Cardiac muscle cell (in vitro differentiated cells and primary cell): ENCODE data around the gene NPHP3. TPM values are rescaled to one million over a fixed set of nuclear protein-coding genes. Genes with fewer than 3 reads are reported as not detected.
A peak's percentile ranks its signal among the peaks of the same experiment; 100 is the strongest.
"Not testable (repeated sequence)": the region's sequence is repeated elsewhere in the genome, so short reads cannot be mapped to it uniquely, and the experiment has no call there.

Source experiments
- DNase-seq, 2 donors: peaks; one replicate each; pipeline versions ENCODE4 v3.0.0 to v3.0.0-alpha.2; 2010 to 2017; ENCODE audit warnings: low read depth in 1 of 2, low spot score in 1 of 2
- H3K27ac ChIP-seq: fragments of 200-600 bp; sonication (generic); 2 replicates; pipeline ENCODE4 v1.5.1; 2016
- H3K27me3 ChIP-seq: fragments of 200-600 bp; sonication (generic); 2 replicates; pipeline ENCODE4 v1.6.0; 2016; ENCODE audit warnings: control low read depth
- H3K36me3 ChIP-seq: fragments of 200-600 bp; sonication (generic); 2 replicates; pipeline ENCODE4 v1.5.1; 2016; ENCODE audit warnings: control low read depth
- H3K4me1 ChIP-seq: fragments of 200-600 bp; sonication (generic); 2 replicates; pipeline ENCODE4 v1.8.1; 2017; ENCODE audit warnings: low read depth, mild to moderate bottlenecking, mixed run types
- H3K4me3 ChIP-seq: fragments of 200-600 bp; sonication (generic); 2 replicates; pipeline ENCODE4 v1.5.1; 2016; ENCODE audit warnings: mild to moderate bottlenecking
- H3K9me3 ChIP-seq: fragments of 200-600 bp; sonication (generic); 2 replicates; pipeline ENCODE4 v1.5.1; 2017; ENCODE audit warnings: low read depth, mild to moderate bottlenecking, control low read depth
- polyA plus RNA-seq: library from polyadenylated mRNA; unstranded; fragments of >200 nt; fragmentation: Nextera tagmentation; extraction: Ambion mirVana; gene quantifications from 2 replicates; pipeline ENCODE4 v1.2.1, GENCODE V29; 2016
- total RNA-seq: library from RNA; depleted of rRNA; stranded (reverse); fragments of >200 nt; gene quantifications from 2 replicates; pipeline ENCODE4 v1.2.3, GENCODE V29; 2016
- TF ChIP-seq, protein P1 (sequence below): IDR thresholded peaks from 2 replicates; pipeline ENCODE4 v1.5.1; 2012; ENCODE audit warnings: low read depth, mild to moderate bottlenecking, low read length

NPHP3 gene
- total and polyA plus RNA-seq, 2 experiments from 2014 or later, result 21.1 to 74.1 TPM

DNA sequence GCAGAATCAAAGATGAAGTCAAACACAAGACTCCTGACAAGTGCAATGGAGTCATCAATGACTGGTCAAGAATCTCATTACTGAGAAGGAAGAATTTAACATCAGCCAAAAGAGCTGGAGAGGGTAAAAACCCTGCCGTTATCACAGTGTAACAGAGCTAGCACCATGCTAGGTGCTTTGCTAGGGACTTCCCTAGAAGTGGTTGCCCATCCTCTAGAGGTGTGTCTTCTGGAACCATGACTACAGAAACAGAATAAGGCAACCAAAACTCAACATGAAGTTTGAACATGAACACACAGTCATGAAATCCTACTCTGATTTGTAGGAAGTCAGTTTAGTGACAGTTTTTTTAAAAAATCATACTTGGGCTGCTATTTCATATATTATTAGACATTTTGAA, 72.1 kb downstream of the NPHP3 start:
- H3K9me3 ChIP-seq, result no peaks in the 10 kb centered on the region
- TF ChIP-seq, protein P1, sequence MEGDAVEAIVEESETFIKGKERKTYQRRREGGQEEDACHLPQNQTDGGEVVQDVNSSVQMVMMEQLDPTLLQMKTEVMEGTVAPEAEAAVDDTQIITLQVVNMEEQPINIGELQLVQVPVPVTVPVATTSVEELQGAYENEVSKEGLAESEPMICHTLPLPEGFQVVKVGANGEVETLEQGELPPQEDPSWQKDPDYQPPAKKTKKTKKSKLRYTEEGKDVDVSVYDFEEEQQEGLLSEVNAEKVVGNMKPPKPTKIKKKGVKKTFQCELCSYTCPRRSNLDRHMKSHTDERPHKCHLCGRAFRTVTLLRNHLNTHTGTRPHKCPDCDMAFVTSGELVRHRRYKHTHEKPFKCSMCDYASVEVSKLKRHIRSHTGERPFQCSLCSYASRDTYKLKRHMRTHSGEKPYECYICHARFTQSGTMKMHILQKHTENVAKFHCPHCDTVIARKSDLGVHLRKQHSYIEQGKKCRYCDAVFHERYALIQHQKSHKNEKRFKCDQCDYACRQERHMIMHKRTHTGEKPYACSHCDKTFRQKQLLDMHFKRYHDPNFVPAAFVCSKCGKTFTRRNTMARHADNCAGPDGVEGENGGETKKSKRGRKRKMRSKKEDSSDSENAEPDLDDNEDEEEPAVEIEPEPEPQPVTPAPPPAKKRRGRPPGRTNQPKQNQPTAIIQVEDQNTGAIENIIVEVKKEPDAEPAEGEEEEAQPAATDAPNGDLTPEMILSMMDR, result no peak
- no peak overlapping the region for H3K27ac ChIP-seq
- no peaks in the 10 kb centered on the region for H3K27me3 ChIP-seq
- no peak for DNase-seq
- no peaks in the 10 kb centered on the region for H3K4me1 ChIP-seq
- H3K36me3 ChIP-seq, result no peaks in the 10 kb centered on the region
- no peak overlapping the region for H3K4me3 ChIP-seq

DNA sequence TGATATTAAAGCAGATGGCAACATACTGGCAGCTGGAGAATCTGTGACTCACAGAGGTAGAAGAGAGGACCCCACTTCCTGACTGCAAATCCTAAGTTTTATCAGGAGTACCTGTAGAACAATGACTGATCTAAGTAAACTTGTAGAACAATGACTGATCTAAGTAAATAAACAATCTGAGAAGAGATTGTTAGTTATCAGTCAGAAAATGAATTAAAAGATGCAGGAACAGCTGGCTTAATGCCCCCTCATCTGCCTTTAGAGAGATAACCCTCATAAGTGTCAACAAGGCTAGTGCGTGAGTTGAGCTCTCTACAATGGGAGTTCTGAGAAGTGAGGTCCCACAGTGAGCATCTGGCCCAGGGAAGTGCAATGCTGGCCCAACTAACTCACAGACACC, 77.2 kb downstream of the NPHP3 start:
- Histone ChIP-seq H3K36me3 (no peaks in the 10 kb centered on the region), H3K9me3 (no peaks in the 10 kb centered on the region), H3K27ac (no peak overlapping the region), H3K4me3 (no peak overlapping the region), H3K27me3 (no peaks in the 10 kb centered on the region), H3K4me1 (no peaks in the 10 kb centered on the region)
- DNase-seq, result no peak
- TF ChIP-seq, protein P1, result no peak

DNA sequence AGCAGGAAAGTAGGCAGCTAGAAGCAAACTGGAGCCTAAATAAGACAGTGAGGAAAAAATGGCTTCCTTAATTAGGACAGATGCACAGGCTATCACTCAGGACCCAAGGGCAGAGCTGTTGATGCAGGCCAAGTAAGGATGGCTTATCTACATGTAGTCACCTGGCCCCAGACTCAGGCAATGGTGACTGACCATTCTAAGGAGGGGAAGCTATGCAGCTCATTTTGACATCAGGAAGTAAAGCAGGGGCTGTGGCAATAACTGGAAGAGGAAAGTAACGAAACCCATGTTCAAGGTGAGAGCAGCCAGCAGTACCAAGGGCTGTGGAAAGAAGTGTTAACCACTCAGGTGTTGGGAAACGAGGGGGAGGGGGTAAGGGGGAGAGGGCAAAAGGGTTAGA, 78.8 kb downstream of the NPHP3 start:
- TF ChIP-seq, protein P1, result no peak
- Histone ChIP-seq H3K4me1 (no peaks in the 10 kb centered on the region), H3K36me3 (no peaks in the 10 kb centered on the region), H3K27ac (peak overlapping the region; percentile 32), H3K27me3 (no peaks in the 10 kb centered on the region), H3K4me3 (no peak overlapping the region), H3K9me3 (no peaks in the 10 kb centered on the region)
- no peak for DNase-seq

DNA sequence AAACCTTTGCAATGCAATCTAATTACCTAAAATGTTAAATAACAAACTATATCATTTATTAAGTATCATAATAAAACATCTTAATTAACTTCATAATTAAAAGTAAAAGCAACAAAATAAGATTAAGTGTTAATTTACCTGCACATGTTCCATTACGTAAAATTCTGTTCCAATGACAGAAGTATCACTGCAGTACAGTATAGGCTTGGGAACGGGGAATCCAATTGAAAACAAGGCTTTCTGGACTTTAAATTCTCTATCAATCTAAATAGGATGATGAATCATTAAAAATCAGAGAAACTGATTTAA, 79.7 kb downstream of the NPHP3 start:
- peaks cover 4% of the 10 kb centered on the region for H3K36me3 ChIP-seq
- no peak for DNase-seq

DNA sequence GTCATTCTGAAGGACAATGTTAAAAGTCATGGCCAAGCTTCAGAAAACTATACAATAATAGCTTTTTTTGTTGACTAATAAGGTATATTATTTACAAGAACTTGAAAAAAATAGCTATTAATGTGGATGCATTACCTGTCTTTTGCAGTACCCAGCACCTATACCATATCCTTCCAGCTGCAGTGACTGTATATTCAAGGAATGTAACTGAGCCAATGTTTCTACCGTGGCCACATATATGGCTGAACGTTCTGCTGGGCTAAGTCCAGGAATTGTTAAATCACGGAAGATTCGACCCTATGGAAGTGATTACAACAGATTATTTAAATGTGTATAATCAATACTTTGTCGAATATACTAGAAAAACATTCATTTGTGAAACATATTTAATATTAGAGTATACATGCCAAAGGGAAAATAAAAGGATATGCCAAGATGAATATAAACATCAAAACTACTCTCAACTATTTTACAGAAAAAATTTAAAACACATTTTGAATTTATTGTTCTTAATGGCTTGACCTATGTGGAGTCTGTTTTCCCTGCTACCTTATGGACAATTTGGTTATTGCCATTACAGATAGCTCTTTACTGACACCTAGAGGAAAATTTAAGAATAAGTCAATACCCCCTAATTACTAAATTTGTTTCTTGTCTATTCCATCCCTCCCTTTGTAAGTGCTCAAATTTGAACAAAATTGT, 80.2 kb downstream of the NPHP3 start:
- Histone ChIP-seq H3K4me1 (no peaks in the 10 kb centered on the region), H3K27ac (no peak overlapping the region), H3K36me3 (peaks cover 8% of the 10 kb centered on the region), H3K9me3 (no peaks in the 10 kb centered on the region), H3K27me3 (no peaks in the 10 kb centered on the region), H3K4me3 (no peak overlapping the region)
- TF ChIP-seq, protein P1, result peak; percentile 62
- peak; percentile 48 to 75 for DNase-seq

More for the DNA sequence above, 79.7 kb downstream of the NPHP3 start:
- H3K9me3 ChIP-seq, result no peaks in the 10 kb centered on the region
- no peak overlapping the region for H3K27ac ChIP-seq
- no peaks in the 10 kb centered on the region for H3K27me3 ChIP-seq
- H3K4me3 ChIP-seq, result no peak overlapping the region
- H3K4me1 ChIP-seq, result no peaks in the 10 kb centered on the region
- TF ChIP-seq, protein P1, result no peak

DNA sequence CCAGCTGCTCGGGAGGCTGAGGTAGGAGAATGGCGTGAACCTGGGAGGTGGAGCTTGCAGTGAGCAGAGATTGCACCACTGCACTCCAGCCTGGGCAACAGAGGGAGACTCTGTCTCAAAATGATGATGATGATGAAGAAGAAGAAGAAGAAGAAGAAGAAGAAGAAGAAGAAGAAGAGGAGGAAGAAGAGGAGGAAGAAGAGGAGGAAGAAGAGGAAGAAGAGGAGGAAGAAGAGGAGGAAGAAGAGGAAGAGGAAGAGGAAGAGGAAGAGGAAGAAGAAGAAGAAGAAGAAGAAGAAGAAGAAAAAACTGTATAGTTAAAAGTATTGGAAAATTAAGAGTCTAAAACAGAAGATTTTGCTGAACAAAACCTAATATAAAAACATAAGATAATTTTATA, 80.8 kb downstream of the NPHP3 start:
- not testable (repeated sequence) for H3K4me3 ChIP-seq, H3K9me3 ChIP-seq, H3K4me1 ChIP-seq, DNase-seq, H3K27ac ChIP-seq, H3K27me3 ChIP-seq, H3K36me3 ChIP-seq
